Medulla oblongata (tissue), 1 donor: Measurements from ENCODE around the gene KCNIP4.

Experiments
- DNase-seq: peaks from one replicate; pipeline ENCODE4 v3.0.0-alpha.2; 2015; ENCODE audit errors: extremely low spot score

Gene KCNIP4

DNA sequence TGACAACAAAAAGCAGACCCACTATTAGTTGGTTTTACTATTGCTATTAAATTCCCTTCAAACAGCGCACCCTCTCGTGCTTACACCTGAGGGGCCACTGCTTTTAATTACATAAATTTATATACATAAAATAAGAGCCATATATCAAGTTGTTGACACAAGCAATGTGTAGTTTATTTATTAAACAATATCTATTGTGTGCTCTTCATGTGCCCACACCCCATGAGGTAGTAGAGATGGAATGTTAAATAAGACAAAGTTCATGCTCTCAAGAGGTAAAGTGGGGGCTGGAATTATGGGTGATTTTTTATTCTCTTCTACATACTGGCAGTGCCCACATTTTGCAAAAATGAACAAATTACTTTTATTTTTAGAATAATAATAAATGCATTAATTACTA lies 47.3 kb downstream of the KCNIP4 start:
- DNase-seq = no peak

GRCh38 chr4:21900211-21900610 lies 48.4 kb downstream of the KCNIP4 start:
- no peak for DNase-seq

DNA sequence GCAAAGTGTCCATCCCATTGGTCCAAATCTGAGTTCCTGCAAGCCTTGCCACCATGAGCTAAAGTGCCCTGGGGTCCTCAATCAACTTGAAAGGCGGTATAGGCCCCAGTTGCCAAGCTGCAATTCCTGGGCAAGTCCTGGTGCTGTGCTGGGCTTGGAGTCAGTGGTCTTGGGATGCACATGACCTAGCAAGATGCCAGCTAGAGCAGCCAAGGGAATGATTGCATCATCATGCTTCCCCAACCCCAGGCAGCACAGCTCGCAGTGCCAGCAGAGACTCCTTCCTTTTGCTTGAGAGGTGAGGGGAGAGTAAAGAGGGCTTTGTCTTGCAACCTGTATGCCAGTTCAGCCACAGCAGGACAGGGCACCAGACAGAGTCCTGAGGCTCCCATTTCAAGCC lies 50.5 kb downstream of the KCNIP4 start:
- no peak for DNase-seq

DNA sequence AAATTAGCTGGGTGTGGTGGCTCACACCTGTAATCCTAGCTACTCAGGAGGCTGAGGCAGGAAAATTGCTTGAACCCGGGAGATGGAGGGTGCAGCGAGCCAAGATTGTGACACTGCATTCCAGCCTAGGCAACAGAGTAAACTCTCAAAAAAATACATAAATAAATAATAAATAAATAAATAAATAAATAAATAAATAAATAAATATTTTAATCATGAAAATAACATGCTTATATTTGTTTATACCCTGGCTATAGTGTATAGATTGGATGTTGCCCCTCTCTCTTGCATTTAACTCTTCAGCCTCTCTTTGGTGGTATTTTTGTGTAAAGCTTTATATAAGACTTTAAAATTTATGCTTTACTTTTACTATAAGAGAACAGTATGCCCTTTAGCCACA lies 51.8 kb downstream of the KCNIP4 start:
- DNase-seq = no peak

DNA sequence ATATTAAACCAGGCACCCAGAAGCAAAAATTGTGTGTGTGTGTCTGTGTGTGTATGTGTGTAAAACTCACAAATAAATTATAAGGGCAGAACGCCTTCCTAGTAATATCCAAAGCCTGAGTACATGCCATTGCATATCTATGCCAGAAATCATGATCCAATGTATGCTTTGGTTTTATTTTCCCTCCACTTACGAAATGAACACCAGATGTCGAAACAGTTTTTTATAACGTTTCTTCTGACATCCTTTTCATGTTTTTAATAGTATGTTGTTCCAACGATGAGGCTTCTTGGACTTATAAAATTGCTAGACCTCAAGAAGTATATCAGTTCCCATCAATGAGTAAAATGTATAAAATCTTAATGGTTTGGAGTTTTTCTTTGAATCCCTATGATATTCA lies 55.4 kb downstream of the KCNIP4 start:
- no peak for DNase-seq

- DNase-seq = no peak
These were observed 58.3 kb downstream of the KCNIP4 start for GRCh38 chr4:21890231-21890630.

DNA sequence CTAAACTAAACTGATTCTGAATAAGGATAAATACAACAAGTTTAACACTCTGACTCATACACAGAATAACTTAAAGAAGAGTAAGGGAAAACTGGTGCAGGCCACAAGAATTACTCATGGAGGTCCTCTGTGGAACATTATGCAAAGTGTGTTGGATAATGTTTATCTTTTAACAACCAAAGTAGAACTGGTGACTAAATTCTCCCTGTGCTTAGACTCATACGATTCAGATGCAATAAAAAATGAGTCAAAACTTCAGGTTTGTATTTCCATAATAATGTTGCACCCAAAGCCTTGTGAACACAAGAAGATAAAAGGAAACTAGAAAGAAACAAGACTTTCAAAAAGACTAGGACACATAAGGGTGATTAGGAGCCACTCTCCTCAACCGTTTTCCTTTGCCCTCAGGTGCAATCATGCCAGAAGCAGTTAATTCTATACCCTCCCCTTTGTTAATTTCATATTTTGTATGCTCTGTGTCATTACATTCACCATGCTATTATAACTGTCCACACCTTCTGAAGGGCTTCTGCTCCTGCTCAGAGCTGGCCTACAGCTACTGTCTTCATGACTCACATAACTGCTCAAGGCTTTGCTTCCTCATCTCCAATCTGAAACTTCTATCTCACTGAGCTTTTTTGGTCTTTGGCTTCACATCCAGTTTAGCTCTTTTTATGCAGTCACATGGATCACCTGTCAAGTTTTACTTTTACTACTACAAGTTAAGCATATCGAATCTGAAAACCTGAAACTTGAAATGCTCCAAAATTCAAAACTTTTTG lies 60.2 kb downstream of the KCNIP4 start:
- DNase-seq = no peak

DNA sequence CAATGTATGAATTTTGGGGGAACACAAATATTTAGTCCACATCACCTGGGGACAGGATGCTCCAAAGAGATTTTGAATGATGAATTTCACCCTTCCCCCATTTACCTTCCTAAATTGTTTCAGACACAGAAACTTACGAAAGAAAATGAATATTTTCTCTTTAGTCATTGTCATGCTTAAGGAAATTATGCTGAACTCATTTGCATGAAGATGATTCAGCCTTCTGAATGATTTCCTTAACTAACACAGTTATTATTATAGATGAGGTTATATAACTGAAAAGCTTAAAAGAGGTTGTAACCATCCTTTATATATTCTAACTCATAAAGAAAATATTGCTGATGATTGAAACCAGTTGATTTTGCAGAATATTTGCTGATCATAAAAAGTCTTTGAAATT lies 61.1 kb downstream of the KCNIP4 start:
- DNase-seq = no peak

- DNase-seq = no peak
These were observed 62.8 kb downstream of the KCNIP4 start for GRCh38 chr4:21885770-21886169.

DNA sequence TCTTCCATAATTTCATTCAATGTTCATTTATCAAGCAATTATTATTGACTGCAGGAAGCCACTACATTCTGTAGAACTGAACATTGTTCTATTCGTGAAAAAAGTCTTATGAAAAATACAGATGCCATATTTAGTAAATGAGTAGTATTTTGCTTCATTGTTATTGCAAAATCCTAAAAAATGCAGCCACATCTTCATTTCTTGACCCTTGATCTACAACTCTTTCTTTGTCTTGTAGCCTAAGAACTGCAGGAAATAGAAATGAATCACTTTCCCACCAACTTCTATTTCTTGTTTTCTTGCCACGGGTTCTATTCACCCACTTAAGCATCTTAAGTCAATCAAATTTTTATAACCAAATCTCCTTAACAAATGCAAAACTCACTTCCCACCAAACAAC lies 63.3 kb downstream of the KCNIP4 start:
- DNase-seq = no peak

DNA sequence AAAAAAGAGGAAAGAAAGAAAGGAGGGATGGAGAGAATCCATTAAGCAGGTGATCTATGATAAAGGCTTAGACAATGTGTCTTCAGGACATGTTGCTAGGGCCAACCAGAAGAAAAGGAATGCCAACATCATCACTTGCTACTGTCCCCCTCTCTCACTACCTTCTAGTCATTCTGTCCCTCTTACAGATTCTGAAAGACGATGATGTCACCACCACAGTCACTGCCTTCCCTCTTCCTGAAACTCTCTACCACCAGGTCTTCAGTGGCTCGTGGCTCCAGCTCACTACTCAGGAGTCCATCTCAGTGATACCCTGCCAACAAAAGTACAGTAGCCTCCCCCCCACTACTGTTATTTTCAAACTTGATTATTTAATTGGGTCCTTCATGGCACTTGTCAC lies 64.0 kb downstream of the KCNIP4 start:
- DNase-seq = no peak

DNA sequence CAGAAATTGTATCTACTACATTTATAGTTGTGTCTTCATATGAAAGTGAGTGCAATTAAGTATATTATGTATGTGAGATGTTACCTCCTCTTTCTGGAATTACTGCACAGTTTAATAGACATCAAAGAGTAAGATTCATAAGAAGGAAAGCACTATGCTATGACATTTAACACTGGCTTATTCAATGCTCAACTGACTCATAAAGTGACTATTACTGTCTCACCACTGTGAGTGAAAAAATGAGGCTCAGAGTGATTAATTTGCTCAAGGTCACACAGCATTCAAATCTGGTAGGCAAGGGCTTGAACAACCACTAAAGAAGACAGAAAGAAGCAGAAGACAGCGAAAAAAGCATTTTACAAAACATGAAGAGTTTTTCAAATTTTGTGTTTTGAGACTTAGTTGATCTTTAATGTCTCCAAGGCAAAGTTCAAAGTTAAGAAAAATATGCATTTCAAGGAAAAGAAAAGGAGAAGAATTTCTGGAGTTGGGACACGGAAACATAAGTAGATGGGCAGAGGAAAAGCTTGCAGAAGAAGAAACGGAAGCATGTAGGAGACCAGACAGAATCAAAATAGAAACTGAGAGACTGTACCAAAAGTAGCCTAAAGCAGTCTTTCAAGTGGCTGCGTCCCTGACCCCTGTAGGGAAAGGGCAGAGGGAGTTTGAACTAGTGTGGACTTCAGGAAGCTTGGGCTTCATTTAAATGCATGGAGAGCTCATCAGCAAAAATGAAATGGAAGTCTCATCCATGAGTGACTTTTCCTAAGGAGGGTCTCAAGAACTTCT lies 66.3 kb downstream of the KCNIP4 start:
- DNase-seq = no peak

GRCh38 chr4:21879187-21879586 lies 69.4 kb downstream of the KCNIP4 start:
- DNase-seq = no peak

DNA sequence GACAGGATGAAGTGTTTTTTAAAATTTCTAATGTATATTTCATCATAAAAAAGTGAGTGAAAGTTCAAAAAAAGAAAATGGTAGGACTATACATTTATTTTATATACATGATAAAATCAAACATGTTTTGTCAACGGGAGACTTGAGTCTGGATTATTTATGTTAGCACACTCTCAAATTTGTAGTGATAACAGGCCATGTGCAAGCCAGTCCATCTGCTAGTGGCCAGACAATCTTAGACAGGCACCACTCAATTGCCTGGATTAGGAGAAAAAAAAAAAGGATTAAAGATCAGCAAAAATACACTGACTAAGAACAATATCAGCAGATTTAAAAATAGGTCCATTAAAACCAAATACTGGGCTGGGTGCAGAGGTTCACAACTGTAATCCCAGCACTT lies 71.9 kb downstream of the KCNIP4 start:
- no peak for DNase-seq

DNA sequence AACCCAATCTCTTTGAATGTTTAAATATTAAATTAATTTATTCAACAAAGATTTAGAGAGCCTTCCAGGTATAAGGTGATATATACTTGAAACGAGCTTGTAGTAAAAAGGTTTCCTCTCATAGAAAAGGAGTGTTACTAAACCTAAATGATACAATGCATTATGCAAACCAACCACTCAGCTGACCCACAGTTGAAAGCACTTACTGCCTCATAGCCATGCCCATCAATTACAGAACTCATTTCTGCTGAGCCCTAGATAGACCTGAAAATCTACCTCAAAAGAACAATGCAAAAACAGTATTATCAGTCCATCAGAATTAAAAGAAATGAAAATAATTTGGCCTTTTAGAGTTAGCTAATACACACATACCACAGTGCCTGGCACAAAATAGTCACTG lies 75.4 kb downstream of the KCNIP4 start:
- DNase-seq = no peak

- DNase-seq = no peak
These were observed 76.5 kb downstream of the KCNIP4 start for GRCh38 chr4:21872101-21872500.

DNA sequence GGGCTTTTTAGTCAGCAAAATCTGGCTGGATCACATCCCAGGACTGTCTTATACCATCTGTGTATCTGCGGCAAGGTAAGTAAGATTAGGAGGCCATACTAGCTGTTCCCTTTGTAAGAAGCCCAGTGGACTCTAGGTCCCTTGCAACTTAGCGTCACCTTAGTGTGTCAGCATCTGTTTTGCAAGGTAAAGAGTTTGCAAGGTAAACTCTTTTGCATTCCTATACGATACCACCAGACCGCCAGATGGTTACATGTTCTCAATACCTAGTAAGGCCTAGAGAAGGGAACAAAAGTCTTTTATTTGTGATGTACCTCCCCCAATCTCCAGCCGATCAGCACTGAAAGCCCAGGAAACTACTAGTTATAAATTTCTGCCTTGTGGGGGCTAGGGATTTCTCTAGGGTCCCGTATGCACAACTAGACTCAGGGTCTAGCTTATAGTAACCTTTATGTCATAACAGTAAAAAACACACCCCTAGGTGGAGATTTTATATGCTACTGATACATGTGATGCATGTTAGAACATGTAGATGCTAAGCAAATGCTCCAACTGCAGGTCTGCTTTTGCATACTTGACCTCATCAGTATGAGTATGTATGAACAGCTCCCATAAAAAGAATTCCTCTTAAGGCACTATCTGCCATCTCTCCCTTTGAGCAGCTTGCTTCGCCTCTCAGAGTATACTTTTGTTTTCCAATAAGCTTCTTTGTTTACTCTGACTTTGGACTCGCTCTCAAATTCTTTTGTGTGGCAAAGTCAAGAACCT lies 78.4 kb downstream of the KCNIP4 start:
- DNase-seq = no peak

- DNase-seq = no peak
These were observed 83.9 kb downstream of the KCNIP4 start for GRCh38 chr4:21864686-21865085.

DNA sequence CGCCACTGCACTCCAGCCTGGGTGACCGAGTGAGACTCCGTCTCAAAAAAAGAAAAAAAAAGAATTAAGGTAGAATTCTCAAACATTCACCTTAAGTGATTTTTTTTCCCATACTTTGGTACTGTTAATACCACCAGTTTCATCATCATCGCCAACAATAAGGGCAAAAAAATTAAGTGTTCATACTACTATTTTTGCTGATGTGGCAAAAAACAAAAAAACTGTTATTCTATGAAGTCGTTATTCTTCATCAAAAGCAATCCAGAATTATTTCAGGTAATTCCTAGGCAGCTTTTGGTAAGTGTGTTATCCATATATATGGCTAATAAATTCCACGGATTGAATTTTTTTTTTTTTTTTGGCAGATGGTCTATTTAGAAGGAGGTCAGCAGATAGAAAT lies 85.7 kb downstream of the KCNIP4 start:
- DNase-seq = no peak

GRCh38 chr4:21858971-21859370 lies 89.6 kb downstream of the KCNIP4 start:
- DNase-seq = no peak

- DNase-seq = no peak
These were observed 91.8 kb downstream of the KCNIP4 start for GRCh38 chr4:21856754-21857153.

DNA sequence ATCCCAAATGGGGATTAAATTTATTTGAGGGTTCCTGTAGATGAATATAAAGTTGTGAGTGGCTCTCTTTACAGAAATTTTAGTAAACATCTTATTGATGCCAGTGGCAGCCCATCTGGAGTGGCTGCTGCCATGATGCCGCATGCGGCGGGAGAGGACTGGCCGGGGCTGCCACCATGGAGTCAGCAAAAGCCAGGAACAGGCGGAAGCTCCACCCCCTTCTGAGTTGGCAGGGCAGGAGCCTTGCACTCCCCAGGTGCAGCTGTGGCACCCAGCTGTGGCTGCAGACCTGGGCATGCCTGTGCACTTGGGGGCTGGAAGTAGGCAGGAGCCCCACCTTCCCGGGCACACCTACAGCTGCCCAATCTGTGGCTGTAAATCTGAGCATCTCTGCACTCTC lies 92.3 kb downstream of the KCNIP4 start:
- no peak for DNase-seq

DNA sequence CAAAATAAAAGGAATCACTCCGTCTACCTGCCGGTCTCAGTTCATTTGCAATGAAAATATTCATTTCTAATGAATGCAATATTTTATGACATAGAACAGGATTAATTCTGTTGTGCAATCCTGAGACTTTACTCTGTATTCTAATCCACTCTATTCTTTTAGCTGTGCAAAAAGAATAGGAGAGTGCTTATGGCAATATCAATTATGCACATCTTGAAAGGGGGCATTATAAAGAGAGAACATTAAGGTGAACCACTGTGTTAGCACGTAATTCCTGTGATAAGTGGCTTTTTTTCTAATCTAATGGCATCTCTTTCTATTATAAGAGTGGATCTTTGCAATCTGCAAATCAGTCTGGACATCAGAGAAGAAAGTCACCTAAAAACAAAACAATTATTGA lies 99.5 kb downstream of the KCNIP4 start:
- no peak for DNase-seq
